HepG2 (cell line): ENCODE results near the gene MIDN. TPM values are rescaled to one million over a fixed set of nuclear protein-coding genes. Genes with fewer than 3 reads are reported as not detected.

ENCODE experiments used
- ATAC-seq: fragments of 200-7000 bp; cut with Tn5 transposase; 3 replicates; pipeline ENCODE4 v1.9.1; 2020; ENCODE audit warnings: mild to moderate bottlenecking, moderate library complexity
- BruUV-seq: library from RNA; stranded (reverse); fragments of 400-500 nt; replicated peaks from 2 replicates; lab custom pipeline; 2021; lab: Mats Ljungman, UMichigan
- CTCF ChIA-PET: fragments of 300-600 bp; formaldehyde crosslinking; extraction: SDS; loops from one replicate; lab custom pipeline; 2021; ENCODE audit warnings: low total read pairs, inconsistent platforms, low intra/inter-chr PET ratio; lab: Yijun Ruan, JAX
- POLR2A ChIA-PET: fragments of 350-600 bp; sonication (Branson Sonifier 250); formaldehyde crosslinking; loops from one replicate; lab custom pipeline; 2020; ENCODE audit warnings: antibody characterized with exemption, inconsistent platforms; lab: Yijun Ruan, JAX
- DNase-seq: peaks from one replicate; pipeline ENCODE4 v3.0.0-alpha.2; 2015; ENCODE audit warnings: low spot score
- FAIRE-seq: peaks from 3 replicates; lab custom pipeline; 2011; peaks lifted over from hg19 to GRCh38; lab: Jason Lieb, UNC
- H2AFZ ChIP-seq: one replicate; pipeline ENCODE4 v1.6.1; 2011; ENCODE audit warnings: low read length, inconsistent platforms
- H3K27ac ChIP-seq: fragments of 300-600 bp; 3 replicates; pipeline ENCODE4 v1.8.0; 2011; ENCODE audit warnings: mixed run types, mild to moderate bottlenecking, mixed read lengths, low read length, inconsistent platforms; ENCODE audit not compliant: insufficient read depth; ENCODE audit errors: extremely low read length
- H3K27me3 ChIP-seq, 2 experiments: fragments of 200-600 bp in 1 of 2; 2 replicates in 1 of 2; 3 replicates in 1 of 2; pipeline versions ENCODE4 v1.6.0 to v1.8.0; 2011; ENCODE audit warnings: low read length in 2 of 2, mild to moderate bottlenecking in 2 of 2, moderate library complexity in 2 of 2, inconsistent platforms in 1 of 2; ENCODE audit not compliant: insufficient read depth in 2 of 2, control insufficient read depth in 1 of 2
- H3K36me3 ChIP-seq, 2 experiments: fragments of 200-600 bp in 1 of 2; replicated peaks in 1 of 2; 2 replicates in 1 of 2; 3 replicates in 1 of 2; pipeline versions ENCODE4 v1.5.1 to v1.8.0; 2011; ENCODE audit warnings: low read length in 2 of 2, inconsistent platforms in 1 of 2; ENCODE audit not compliant: insufficient read depth in 2 of 2, control insufficient read depth in 1 of 2
- H3K4me1 ChIP-seq: 2 replicates; pipeline ENCODE4 v1.5.1; 2012; ENCODE audit warnings: low read length, inconsistent platforms; ENCODE audit not compliant: insufficient read depth
- H3K4me2 ChIP-seq: 2 replicates; pipeline ENCODE4 v1.6.0; 2011; ENCODE audit warnings: low read depth, low read length, inconsistent platforms
- H3K4me3 ChIP-seq, 3 experiments: fragments of 200-600 bp in 1 of 3; sonication (generic), shearing (Covaris generic) in 1 of 3; replicated peaks in 1 of 3; 2 replicates each; pipeline ENCODE4 v1.5.1; 2011 to 2016; ENCODE audit warnings: low read length in 3 of 3, inconsistent platforms in 2 of 3, low read depth in 2 of 3, mild to moderate bottlenecking in 2 of 3, control low read depth in 1 of 3, mixed read lengths in 1 of 3; ENCODE audit not compliant: insufficient read depth in 1 of 3
- H3K79me2 ChIP-seq: one replicate; pipeline ENCODE4 v1.6.1; 2011; ENCODE audit warnings: low read length, inconsistent platforms; ENCODE audit not compliant: insufficient read depth
- H3K9ac ChIP-seq: 2 replicates; pipeline ENCODE4 v1.6.0; 2011; ENCODE audit warnings: mild to moderate bottlenecking, low read depth, low read length, inconsistent platforms; ENCODE audit not compliant: insufficient read depth
- H3K9me3 ChIP-seq: 2 replicates; pipeline ENCODE4 v1.5.1; 2012; ENCODE audit warnings: mild to moderate bottlenecking, low read length
- H4K20me1 ChIP-seq: 2 replicates; pipeline ENCODE4 v1.6.0; 2011; ENCODE audit warnings: inconsistent platforms, mild to moderate bottlenecking, low read length, moderate library complexity; ENCODE audit not compliant: insufficient read depth
- ELF3 ChIP-seq: IDR thresholded peaks from 2 replicates; pipeline ENCODE4 v1.6.1; 2016; ENCODE audit warnings: missing genetic modification reagents, missing compliant biosample characterization
- HNRNPL ChIP-seq: fragments of 200-400 bp; formaldehyde crosslinking; IDR thresholded peaks from 2 replicates; pipeline ENCODE4 v1.6.1; 2017; ENCODE audit warnings: mild to moderate bottlenecking, low read depth, low read length
- HOXA3 ChIP-seq: sonication (generic); formaldehyde crosslinking; IDR thresholded peaks from 2 replicates; pipeline ENCODE4 v1.5.0; 2020; ENCODE audit warnings: missing genetic modification reagents
- JUND ChIP-seq: sonication (generic); formaldehyde crosslinking; IDR thresholded peaks from 2 replicates; pipeline ENCODE4 v1.8.0; 2022; ENCODE audit warnings: mild to moderate bottlenecking, missing genetic modification reagents
- POLR2A ChIP-seq, 2 experiments: IDR thresholded peaks; 2 replicates each; pipeline ENCODE4 v1.6.1; 2011; ENCODE audit warnings: low read depth in 2 of 2, low read length in 2 of 2, mild to moderate bottlenecking in 1 of 2, moderate library complexity in 1 of 2; ENCODE audit not compliant: insufficient read depth in 1 of 2
- RBM22 ChIP-seq: fragments of 200-400 bp; formaldehyde crosslinking; optimal IDR thresholded peaks from 2 replicates; pipeline ENCODE3; 2017; ENCODE audit warnings: mild to moderate bottlenecking, low read length, moderate library complexity
- STAG1 ChIP-seq: sonication (generic); formaldehyde crosslinking; IDR thresholded peaks from 2 replicates; pipeline ENCODE4 v1.4.0; 2020; ENCODE audit warnings: missing genetic modification reagents
- ZSCAN25 ChIP-seq: sonication (generic); formaldehyde crosslinking; IDR thresholded peaks from 2 replicates; pipeline ENCODE4 v1.8.0; 2022; ENCODE audit warnings: mild to moderate bottlenecking, missing genetic modification reagents
- WGBS: methylation state at CpG from one replicate; pipeline ENCODE4 v1.1.6; 2017; ENCODE audit warnings: low lambda C conversion rate; 5-methylcytosine and 5-hydroxymethylcytosine counted together
- in situ Hi-C: cut with HindIII; loops from 2 replicates; pipeline ENCODE4 v1.10.0; 2017; ENCODE audit warnings: low pct_unique_long_range_greater_than_20kb; ENCODE audit not compliant: extremely low pct_ligation_motif_present
- intact Hi-C: fragments of 100-400 bp; cut with micrococcal nuclease; formaldehyde crosslinking; loops from one replicate; pipeline ENCODE4 v1.10.0; 2022; ENCODE audit not compliant: unreplicated experiment
- polyA plus RNA-seq, 8 experiments: library from polyadenylated mRNA; depleted of rRNA in 3 of 8; stranded (reverse) in 7 of 8; unstranded in 1 of 8; fragments of >200 nt; fragmentation: Illumina TruSeq in 4 of 8; extraction: Trizol in 4 of 8; gene quantifications; 2 replicates each; pipeline versions ENCODE4 v1.2.1 to v1.2.3, GENCODE V29; 2011 to 2016; ENCODE audit warnings: low read depth in 4 of 8, missing spikeins in 1 of 8, mixed read lengths in 1 of 8; ENCODE audit not compliant: insufficient read depth in 1 of 8
- total RNA-seq, 5 experiments: library from RNA; depleted of rRNA; stranded (reverse); fragments of >200 nt; fragmentation: Illumina TruSeq; extraction: Trizol; gene quantifications; 2 replicates each; pipeline ENCODE4 v1.2.3, GENCODE V29; 2016; ENCODE audit warnings: low read depth in 1 of 5
- TF ChIP-seq, protein P1 (sequence below): sonication (generic); formaldehyde crosslinking; IDR thresholded peaks from 2 replicates; pipeline ENCODE4 v1.5.0; 2020; ENCODE audit warnings: mild to moderate bottlenecking, missing genetic modification reagents, moderate library complexity
- TF ChIP-seq, protein P2 (sequence below): sonication (generic); formaldehyde crosslinking; IDR thresholded peaks from 2 replicates; pipeline ENCODE4 v1.4.0; 2020; ENCODE audit warnings: missing genetic modification reagents, borderline replicate concordance

Gene MIDN
- total and polyA plus RNA-seq, 2 of the 13 experiments (the other 11 are each of a cell fraction or from before 2014, with no cell fraction given): 8.4 to 18.0 TPM

DNA sequence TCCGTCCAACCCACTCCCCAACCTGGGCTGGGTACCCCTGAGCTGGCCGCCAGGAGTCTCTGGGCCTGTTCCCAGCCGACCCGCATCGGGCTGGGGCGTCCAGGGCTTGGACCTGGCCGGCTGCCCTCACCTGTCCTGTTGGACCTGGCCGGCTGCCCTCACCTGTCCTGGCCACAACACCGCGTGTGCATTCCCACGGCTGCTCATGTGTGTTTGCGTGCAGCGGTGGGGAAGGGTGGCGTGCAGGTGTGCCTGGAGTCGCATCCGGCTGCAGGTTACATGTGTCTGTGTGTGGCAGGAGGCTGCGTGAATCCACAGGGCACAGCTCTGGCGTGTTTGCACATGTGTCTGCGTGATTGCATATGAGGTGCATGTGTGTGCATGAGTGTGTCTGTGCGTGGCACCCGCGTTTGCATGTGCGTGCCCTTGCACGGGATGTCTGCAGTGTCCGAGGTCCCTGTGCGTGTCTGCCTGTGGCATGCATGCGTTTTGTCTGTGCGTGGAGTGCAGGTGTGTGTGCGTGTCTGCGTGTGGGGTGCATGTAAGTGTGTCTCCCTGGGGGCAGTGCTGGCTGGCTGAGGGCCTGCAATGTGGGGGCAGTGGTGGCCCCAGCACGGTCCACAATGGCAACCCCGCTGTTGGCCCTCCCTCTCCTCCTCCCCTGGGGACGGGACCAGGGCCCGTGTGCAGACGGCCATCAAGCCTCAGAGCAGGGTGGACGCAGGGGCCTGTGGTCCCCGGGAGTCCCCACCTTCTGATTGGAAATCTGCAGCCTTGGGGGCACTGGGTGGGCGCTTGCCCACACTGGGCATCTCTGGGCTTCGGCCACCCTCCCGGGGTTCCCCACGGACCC lies 40.7 kb downstream of the MIDN start (continued):
- TF ChIP-seq ELF3 (CRISPR knock-in tag): no peak
- TF ChIP-seq HNRNPL: peak; percentile 28; the same call in 1 of the 2 replicates
- TF ChIP-seq RBM22: peak; percentile 26
- 0 out of 2 replicates have a peak, but pooled peaks have one; percentile 6 for TF ChIP-seq HOXA3
- TF ChIP-seq POLR2A (IDR thresholded peaks at IDR 0.05; ENCODE audit: insufficient read depth in 1 of 2, low read depth in 2 of 2, low read length in 2 of 2): 0 out of 4 replicates have a peak, but pooled peaks of 1 of the 2 experiments have one; percentile 27
- no peak for TF ChIP-seq JUND (CRISPR knock-in tag)

DNA sequence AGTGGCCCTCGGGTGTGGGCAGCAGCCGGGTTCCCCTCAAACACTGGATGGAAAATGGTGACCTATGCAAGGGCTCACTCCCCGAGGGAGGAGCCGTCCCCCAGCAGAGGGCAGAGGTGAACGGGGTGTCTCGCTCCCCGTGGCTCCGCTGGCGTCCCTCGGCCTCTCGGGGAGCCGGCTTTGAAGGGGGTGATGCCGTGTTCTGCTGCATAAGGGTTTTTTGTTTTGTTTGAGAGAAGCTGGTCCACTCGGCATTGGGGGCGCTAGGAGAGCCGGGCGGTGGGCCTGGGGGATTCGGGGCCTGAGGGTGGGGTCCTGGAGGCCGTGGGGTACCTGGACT lies 41.3 kb downstream of the MIDN start:
- H3K4me1 ChIP-seq: peaks cover 67% of the 10 kb centered on the region

More for the DNA sequence above, 41.3 kb downstream of the MIDN start:
- ChIA-PET POLR2A (interaction anchor here (1.2 to 1.4 kb wide), 2 partner anchors 23 to 82 kb away, joined by 3 read pairs; no protein-coding TSS in a partner anchor), CTCF (no interaction called here)
- in situ Hi-C loops (no loop called here), intact Hi-C loops (no loop called here)
- no peak for TF ChIP-seq ZSCAN25 (CRISPR knock-in tag)
- TF ChIP-seq STAG1: peak; percentile 10; the same call in 1 of the 2 replicates
- TF ChIP-seq, protein P1, sequence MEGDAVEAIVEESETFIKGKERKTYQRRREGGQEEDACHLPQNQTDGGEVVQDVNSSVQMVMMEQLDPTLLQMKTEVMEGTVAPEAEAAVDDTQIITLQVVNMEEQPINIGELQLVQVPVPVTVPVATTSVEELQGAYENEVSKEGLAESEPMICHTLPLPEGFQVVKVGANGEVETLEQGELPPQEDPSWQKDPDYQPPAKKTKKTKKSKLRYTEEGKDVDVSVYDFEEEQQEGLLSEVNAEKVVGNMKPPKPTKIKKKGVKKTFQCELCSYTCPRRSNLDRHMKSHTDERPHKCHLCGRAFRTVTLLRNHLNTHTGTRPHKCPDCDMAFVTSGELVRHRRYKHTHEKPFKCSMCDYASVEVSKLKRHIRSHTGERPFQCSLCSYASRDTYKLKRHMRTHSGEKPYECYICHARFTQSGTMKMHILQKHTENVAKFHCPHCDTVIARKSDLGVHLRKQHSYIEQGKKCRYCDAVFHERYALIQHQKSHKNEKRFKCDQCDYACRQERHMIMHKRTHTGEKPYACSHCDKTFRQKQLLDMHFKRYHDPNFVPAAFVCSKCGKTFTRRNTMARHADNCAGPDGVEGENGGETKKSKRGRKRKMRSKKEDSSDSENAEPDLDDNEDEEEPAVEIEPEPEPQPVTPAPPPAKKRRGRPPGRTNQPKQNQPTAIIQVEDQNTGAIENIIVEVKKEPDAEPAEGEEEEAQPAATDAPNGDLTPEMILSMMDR (CRISPR knock-in tag): peak; percentile 28; the same call in 1 of the 2 replicates
- TF ChIP-seq, protein P2, sequence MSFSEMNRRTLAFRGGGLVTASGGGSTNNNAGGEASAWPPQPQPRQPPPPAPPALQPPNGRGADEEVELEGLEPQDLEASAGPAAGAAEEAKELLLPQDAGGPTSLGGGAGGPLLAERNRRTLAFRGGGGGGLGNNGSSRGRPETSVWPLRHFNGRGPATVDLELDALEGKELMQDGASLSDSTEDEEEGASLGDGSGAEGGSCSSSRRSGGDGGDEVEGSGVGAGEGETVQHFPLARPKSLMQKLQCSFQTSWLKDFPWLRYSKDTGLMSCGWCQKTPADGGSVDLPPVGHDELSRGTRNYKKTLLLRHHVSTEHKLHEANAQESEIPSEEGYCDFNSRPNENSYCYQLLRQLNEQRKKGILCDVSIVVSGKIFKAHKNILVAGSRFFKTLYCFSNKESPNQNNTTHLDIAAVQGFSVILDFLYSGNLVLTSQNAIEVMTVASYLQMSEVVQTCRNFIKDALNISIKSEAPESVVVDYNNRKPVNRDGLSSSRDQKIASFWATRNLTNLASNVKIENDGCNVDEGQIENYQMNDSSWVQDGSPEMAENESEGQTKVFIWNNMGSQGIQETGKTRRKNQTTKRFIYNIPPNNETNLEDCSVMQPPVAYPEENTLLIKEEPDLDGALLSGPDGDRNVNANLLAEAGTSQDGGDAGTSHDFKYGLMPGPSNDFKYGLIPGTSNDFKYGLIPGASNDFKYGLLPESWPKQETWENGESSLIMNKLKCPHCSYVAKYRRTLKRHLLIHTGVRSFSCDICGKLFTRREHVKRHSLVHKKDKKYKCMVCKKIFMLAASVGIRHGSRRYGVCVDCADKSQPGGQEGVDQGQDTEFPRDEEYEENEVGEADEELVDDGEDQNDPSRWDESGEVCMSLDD (CRISPR knock-in tag): 0 out of 2 replicates have a peak, but pooled peaks have one; percentile 58
- no peaks in the 10 kb centered on the region; a peak in 1 of 5 replicates for H3K27me3 ChIP-seq
- H3K27ac ChIP-seq: peak overlapping the region; percentile 91
- no peak overlapping the region for H3K9ac ChIP-seq
- H3K4me2 ChIP-seq: peak overlapping the region; percentile 89
- H3K4me3 ChIP-seq: peak overlapping the region in 1 of 3 experiments; percentile 75; a peak in 1 of 6 replicates
- H3K36me3 ChIP-seq: peaks cover 0 to 3% of the 10 kb centered on the region in 2 experiments; a peak in 1 of 5 replicates
- H2AFZ ChIP-seq: no peak overlapping the region
- 82% methylated on average over 12 of the region's 19 CpGs for WGBS
- no peaks in the 10 kb centered on the region for H4K20me1 ChIP-seq
- BruUV-seq: no TSS peak
- H3K79me2 ChIP-seq: peaks cover 50% of the 10 kb centered on the region
- no peaks in the 10 kb centered on the region for H3K9me3 ChIP-seq
- ATAC-seq: no peak
- no peak for DNase-seq
- no peak for FAIRE-seq
